CD4-positive, alpha-beta T cell (primary cell): ENCODE results near the gene EGFL7. TPM values are rescaled to one million over a fixed set of nuclear protein-coding genes. Genes with fewer than 3 reads are reported as not detected.

ENCODE experiments used
- ATAC-seq: fragments of 200-7000 bp; cut with Tn5 transposase; one replicate; pipeline ENCODE4 v1.10.0; 2022; ENCODE audit warnings: mild to moderate bottlenecking; ENCODE audit not compliant: poor library complexity
- CTCF ChIA-PET: fragments of 350-600 bp; sonication (Branson Sonifier 250); formaldehyde crosslinking; loops from one replicate; lab custom pipeline; 2021; ENCODE audit warnings: antibody characterized with exemption, inconsistent platforms; lab: Charles Lee
- POLR2A ChIA-PET: fragments of 350-600 bp; sonication (Branson Sonifier 250); formaldehyde crosslinking; loops from one replicate; lab custom pipeline; 2021; ENCODE audit warnings: antibody characterized with exemption, inconsistent platforms; lab: Charles Lee
- DNase-seq, 14 experiments: peaks; one replicate each; pipeline ENCODE4 v3.0.0-alpha.2; 2013 to 2020; ENCODE audit warnings: mixed read lengths in 2 of 14
- H3K27ac ChIP-seq, 2 donors: one replicate each; pipeline versions ENCODE4 v1.5.1 to v1.7.0; 2013; ENCODE audit warnings: low read length in 2 of 2, low read depth in 1 of 2, mild to moderate bottlenecking in 1 of 2
- H3K27me3 ChIP-seq, 2 experiments: 1 replicate in 1 of 2; 2 replicates in 1 of 2; pipeline versions ENCODE4 v1.6.1 to v1.7.0; 2013; ENCODE audit warnings: low read length in 2 of 2, control low read depth in 1 of 2, mild to moderate bottlenecking in 1 of 2, moderate library complexity in 1 of 2; ENCODE audit not compliant: insufficient read depth in 2 of 2, control insufficient read depth in 1 of 2
- H3K36me3 ChIP-seq: one replicate; pipeline ENCODE4 v1.6.1; 2013; ENCODE audit warnings: low read length, control low read depth; ENCODE audit not compliant: insufficient read depth
- H3K4me1 ChIP-seq: one replicate; pipeline ENCODE4 v1.6.1; 2013; ENCODE audit warnings: low read length, control low read depth; ENCODE audit not compliant: insufficient read depth
- H3K4me3 ChIP-seq: one replicate; pipeline ENCODE4 v1.5.1; 2013; ENCODE audit warnings: mild to moderate bottlenecking, low read length, moderate library complexity
- H3K9me3 ChIP-seq, 2 experiments: 1 replicate in 1 of 2; 2 replicates in 1 of 2; pipeline versions ENCODE4 v1.6.1 to v1.7.0; 2013; ENCODE audit warnings: low read length in 2 of 2, mild to moderate bottlenecking in 2 of 2, control low read depth in 1 of 2, moderate library complexity in 1 of 2; ENCODE audit not compliant: control insufficient read depth in 1 of 2, insufficient read depth in 1 of 2
- H3K27ac Mint-ChIP-seq: one replicate; pipeline ENCODE4 v1.8.0; 2020; ENCODE audit warnings: mixed read lengths
- H3K27me3 Mint-ChIP-seq: one replicate; pipeline ENCODE4 v1.8.0; 2021; ENCODE audit warnings: mixed read lengths
- H3K36me3 Mint-ChIP-seq: one replicate; pipeline ENCODE4 v1.8.0; 2021; ENCODE audit warnings: low read depth, mixed read lengths
- H3K4me1 Mint-ChIP-seq: one replicate; pipeline ENCODE4 v1.8.0; 2021; ENCODE audit warnings: low read depth, mixed read lengths
- H3K4me3 Mint-ChIP-seq: one replicate; pipeline ENCODE4 v1.8.0; 2020; ENCODE audit warnings: mild to moderate bottlenecking, mixed read lengths
- H3K9me3 Mint-ChIP-seq: one replicate; pipeline ENCODE4 v1.8.0; 2020; ENCODE audit warnings: mixed read lengths
- intact Hi-C, 2 experiments: fragments of 100-400 bp; cut with DNase I in 1 of 2; cut with micrococcal nuclease in 1 of 2; formaldehyde crosslinking; loops; one replicate each; pipeline versions ENCODE4 v1.15.1 to v1.9.0; 2023 to 2025; cut with DNase I, micrococcal nuclease
- total RNA-seq, 174 experiments: library from RNA in 2 of 174; stranded (reverse) in 2 of 174; gene quantifications; one replicate each; pipeline ENCODE4 v1.2.3 and lab custom pipeline; 2021 to 2026
- TF ChIP-seq, protein P1 (sequence below): fragments of 200-600 bp; IDR thresholded peaks from one replicate; pipeline ENCODE4 v1.8.0; 2022; ENCODE audit warnings: antibody characterized with exemption, mild to moderate bottlenecking

EGFL7 gene
- total RNA-seq, 2 experiments from 2014 or later, result not detected

GRCh38 chr9:136693135-136693489, 30.4 kb downstream of the EGFL7 start:
- Histone ChIP-seq H3K9me3 (peaks cover 0 to 20% of the 10 kb centered on the region in 2 experiments), H3K4me1 (peaks cover 4% of the 10 kb centered on the region), H3K36me3 (no peaks in the 10 kb centered on the region), H3K27ac (no peak overlapping the region), H3K4me3 (no peak overlapping the region), H3K27me3 (peaks cover 11 to 12% of the 10 kb centered on the region in 2 experiments)
- Mint-ChIP-seq H3K27ac (no peak overlapping the region), H3K27me3 (peaks cover 16% of the 10 kb centered on the region), H3K9me3 (no peaks in the 10 kb centered on the region), H3K4me1 (no peaks in the 10 kb centered on the region), H3K36me3 (no peaks in the 10 kb centered on the region), H3K4me3 (no peak overlapping the region)
- intact Hi-C loops, result no loop called here
- ChIA-PET POLR2A (no interaction called here), CTCF (no interaction called here)
- TF ChIP-seq, protein P1, sequence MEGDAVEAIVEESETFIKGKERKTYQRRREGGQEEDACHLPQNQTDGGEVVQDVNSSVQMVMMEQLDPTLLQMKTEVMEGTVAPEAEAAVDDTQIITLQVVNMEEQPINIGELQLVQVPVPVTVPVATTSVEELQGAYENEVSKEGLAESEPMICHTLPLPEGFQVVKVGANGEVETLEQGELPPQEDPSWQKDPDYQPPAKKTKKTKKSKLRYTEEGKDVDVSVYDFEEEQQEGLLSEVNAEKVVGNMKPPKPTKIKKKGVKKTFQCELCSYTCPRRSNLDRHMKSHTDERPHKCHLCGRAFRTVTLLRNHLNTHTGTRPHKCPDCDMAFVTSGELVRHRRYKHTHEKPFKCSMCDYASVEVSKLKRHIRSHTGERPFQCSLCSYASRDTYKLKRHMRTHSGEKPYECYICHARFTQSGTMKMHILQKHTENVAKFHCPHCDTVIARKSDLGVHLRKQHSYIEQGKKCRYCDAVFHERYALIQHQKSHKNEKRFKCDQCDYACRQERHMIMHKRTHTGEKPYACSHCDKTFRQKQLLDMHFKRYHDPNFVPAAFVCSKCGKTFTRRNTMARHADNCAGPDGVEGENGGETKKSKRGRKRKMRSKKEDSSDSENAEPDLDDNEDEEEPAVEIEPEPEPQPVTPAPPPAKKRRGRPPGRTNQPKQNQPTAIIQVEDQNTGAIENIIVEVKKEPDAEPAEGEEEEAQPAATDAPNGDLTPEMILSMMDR, result no peak
- DNase-seq (no peak), ATAC-seq (no peak)

GRCh38 chr9:136693490-136694162, 30.9 kb downstream of the EGFL7 start:
- peaks cover 11 to 12% of the 10 kb centered on the region in 2 experiments for H3K27me3 ChIP-seq
- TF ChIP-seq, protein P1, result no peak
- CTCF ChIA-PET, result no interaction called here

GRCh38 chr9:136694163-136694871, 31.6 kb downstream of the EGFL7 start:
- POLR2A ChIA-PET, result no interaction called here
- TF ChIP-seq, protein P1, result no peak
- no peak overlapping the region for H3K27ac Mint-ChIP-seq

More at GRCh38 chr9:136693490-136694162, 30.9 kb downstream of the EGFL7 start:
- no peaks in the 10 kb centered on the region for H3K9me3 Mint-ChIP-seq
- H3K27ac Mint-ChIP-seq, result no peak overlapping the region
- H3K27me3 Mint-ChIP-seq, result peaks cover 18% of the 10 kb centered on the region
- intact Hi-C loops, result no loop called here
- POLR2A ChIA-PET, result no interaction called here
- no peaks in the 10 kb centered on the region for H3K36me3 Mint-ChIP-seq
- no peak overlapping the region for H3K4me3 ChIP-seq
- H3K9me3 ChIP-seq, result peaks cover 0 to 16% of the 10 kb centered on the region in 2 experiments
- ATAC-seq, result no peak
- no peaks in the 10 kb centered on the region for H3K36me3 ChIP-seq
- H3K4me1 ChIP-seq, result peaks cover 3% of the 10 kb centered on the region
- H3K4me1 Mint-ChIP-seq, result no peaks in the 10 kb centered on the region
- DNase-seq, result no peak
- H3K27ac ChIP-seq, result no peak overlapping the region
- no peak overlapping the region for H3K4me3 Mint-ChIP-seq

More at GRCh38 chr9:136694163-136694871, 31.6 kb downstream of the EGFL7 start:
- peaks cover 0 to 16% of the 10 kb centered on the region in 2 experiments for H3K9me3 ChIP-seq
- CTCF ChIA-PET, result no interaction called here
- DNase-seq (peak in 4 of 14 experiments; percentile 14 to 56 (median 39)), ATAC-seq (no peak)
- peaks cover 11 to 12% of the 10 kb centered on the region in 2 experiments for H3K27me3 ChIP-seq
- intact Hi-C loops, result no loop called here
- Mint-ChIP-seq H3K4me1 (no peaks in the 10 kb centered on the region), H3K9me3 (no peaks in the 10 kb centered on the region), H3K4me3 (no peak overlapping the region), H3K27me3 (peaks cover 22% of the 10 kb centered on the region), H3K36me3 (no peaks in the 10 kb centered on the region)
- no peaks in the 10 kb centered on the region for H3K36me3 ChIP-seq
- H3K4me3 ChIP-seq, result no peak overlapping the region
- no peak overlapping the region for H3K27ac ChIP-seq
- peaks cover 3% of the 10 kb centered on the region for H3K4me1 ChIP-seq
